Measurements from ENCODE around the gene MTPN. TPM values are rescaled to one million over a fixed set of nuclear protein-coding genes. Genes with fewer than 3 reads are reported as not detected.
A peak's percentile ranks its signal among the peaks of the same experiment; 100 is the strongest.

Gene MTPN
- polyA plus RNA-seq, 6 donors from 2014 or later, result 203 to 341 (median 281) TPM

DNA sequence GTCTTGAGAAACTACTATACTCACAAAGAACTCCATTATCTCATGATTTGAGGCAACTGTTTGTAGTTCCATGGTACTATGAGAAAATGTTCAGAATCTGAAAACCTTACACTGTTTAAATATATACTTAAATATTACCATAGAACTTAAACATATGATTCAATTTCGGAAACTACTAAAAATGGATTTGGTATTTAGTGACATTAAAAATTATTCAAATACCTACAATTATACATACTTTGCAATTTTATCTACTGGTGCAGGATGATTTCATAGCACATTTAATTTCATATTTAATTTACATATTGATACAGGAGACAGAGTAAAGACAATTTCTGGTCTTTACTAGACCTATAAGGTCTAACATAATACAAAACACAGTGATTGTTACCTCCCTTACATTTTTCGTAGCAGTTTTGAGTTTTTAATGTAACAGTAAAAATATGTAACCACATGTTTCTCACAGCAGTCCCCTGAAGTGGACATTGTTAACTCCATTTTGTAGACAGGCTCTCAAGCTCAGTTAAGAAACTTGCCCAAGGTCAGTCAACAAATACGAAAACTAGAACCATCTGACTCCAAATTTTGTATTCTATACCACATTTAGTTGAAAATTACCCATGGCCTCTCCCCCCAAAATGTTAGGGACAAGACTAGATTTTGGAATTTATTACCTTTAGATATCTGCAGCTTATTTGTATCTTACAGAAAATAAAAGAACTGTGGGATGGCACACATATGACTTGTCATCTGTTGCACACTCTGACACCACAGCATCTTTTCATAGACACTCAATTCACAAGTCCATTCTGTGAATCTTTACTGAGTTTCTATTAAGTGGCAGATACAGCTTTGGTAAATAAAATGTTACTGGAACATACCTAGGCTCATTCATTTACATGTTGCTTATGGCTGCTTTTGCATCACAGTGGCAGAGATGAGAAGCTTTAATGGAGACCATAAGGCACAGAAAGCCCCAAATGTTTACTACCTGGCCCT lies 36.8 kb downstream of the MTPN start:
- Mint-ChIP-seq H3K4me1 (peaks cover 55 to 69% (median 58%) of the 10 kb centered on the region in 3 donors), H3K27ac (peak overlapping the region in 4 of 6 donors; percentile 6 to 34 (median 17)), H3K27me3 (no peaks in the 10 kb centered on the region), H3K4me3 (peak overlapping the region in 1 of 8 donors; percentile 1), H3K9me3 (no peaks in the 10 kb centered on the region), H3K36me3 (peaks cover 0 to 6% of the 10 kb centered on the region in 2 donors)
- no peak for ATAC-seq (ENCODE audit: low read depth in 2 of 2)
- no peak for DNase-seq

DNA sequence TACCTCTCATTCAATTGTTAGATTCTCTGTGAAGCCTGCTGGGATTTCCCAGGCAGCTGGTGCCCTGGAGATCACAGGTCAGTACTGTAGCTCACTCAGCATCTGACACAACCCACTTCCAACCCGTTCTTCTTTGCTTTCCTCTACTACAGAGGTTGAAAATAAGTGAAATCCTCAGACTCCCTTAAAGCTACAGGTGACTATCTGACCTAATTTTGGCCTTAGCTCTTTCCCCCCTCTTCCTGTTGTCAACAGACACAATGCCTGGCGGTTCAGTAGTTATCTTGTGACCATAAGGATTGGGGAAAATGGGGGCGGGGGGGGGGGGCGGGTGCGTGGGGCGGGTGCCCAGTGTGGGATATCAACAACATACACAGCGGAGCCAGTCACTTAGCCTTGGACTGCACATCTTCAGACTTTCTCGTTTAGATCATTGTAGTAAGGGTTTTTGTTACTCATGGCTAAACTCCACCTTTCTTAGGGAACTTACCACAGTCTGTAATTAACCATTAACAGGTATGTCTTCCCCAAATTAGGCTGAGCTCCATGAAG lies 37.8 kb downstream of the MTPN start:
- Mint-ChIP-seq H3K27me3 (no peaks in the 10 kb centered on the region), H3K4me1 (peaks cover 62 to 78% (median 68%) of the 10 kb centered on the region in 3 donors), H3K27ac (peak overlapping the region in 5 of 6 donors; percentile 5 to 89 (median 54)), H3K9me3 (no peaks in the 10 kb centered on the region), H3K4me3 (peak overlapping the region in 2 of 8 donors; percentile 3 to 20), H3K36me3 (peaks cover 0 to 6% of the 10 kb centered on the region in 2 donors)
- no peak for ATAC-seq (ENCODE audit: low read depth in 2 of 2)
- no peak for DNase-seq

DNA sequence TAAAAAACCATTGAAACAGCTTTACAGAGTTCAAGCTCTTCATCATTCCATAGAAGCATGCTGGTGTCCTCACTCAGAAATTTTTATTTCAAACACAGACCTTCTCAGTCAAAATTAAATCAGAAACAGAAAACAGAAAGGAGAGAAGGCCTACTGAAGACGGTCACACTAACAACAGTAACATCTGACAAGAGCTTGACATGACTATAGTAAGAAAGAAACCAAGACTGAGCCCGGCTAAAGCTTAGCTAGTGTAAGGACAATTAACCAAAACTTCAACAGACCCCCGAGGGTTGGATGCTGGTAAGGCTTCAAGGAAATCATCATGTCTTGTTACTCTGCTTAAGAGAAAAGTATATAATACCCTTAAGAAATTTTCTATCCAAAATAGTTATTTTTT lies 38.6 kb downstream of the MTPN start:
- DNase-seq (no peak), ATAC-seq (ENCODE audit: low read depth in 2 of 2) (no peak)
- H3K4me3 Mint-ChIP-seq, result no peak overlapping the region
- no peaks in the 10 kb centered on the region for H3K9me3 Mint-ChIP-seq
- no peaks in the 10 kb centered on the region for H3K27me3 Mint-ChIP-seq
- peaks cover 4 to 6% of the 10 kb centered on the region in 2 donors for H3K36me3 Mint-ChIP-seq
- H3K27ac Mint-ChIP-seq, result peak overlapping the region in 5 of 6 donors; percentile 13 to 87 (median 49)
- peaks cover 70 to 83% (median 76%) of the 10 kb centered on the region in 3 donors for H3K4me1 Mint-ChIP-seq

DNA sequence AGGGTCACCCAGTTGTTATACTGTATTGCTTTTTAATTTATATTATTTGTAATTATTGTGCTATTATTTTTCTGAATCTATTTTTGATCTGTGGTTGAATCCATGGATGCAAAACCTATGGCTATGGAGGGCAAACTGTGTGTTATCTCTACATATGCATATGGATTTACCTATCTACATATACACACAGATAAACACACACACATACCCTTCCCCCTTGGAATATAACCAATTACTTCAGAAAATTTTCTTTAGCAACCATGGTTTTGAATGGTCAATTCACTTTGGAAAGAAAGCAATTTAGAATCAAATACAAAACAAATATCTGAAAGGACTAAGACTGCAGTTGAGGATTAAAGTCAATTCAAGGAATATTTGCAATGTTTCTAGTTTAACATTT lies 39.1 kb downstream of the MTPN start:
- H3K4me3 Mint-ChIP-seq, result no peak overlapping the region
- DNase-seq (no peak), ATAC-seq (ENCODE audit: low read depth in 2 of 2) (no peak)
- peaks cover 4 to 6% of the 10 kb centered on the region in 2 donors for H3K36me3 Mint-ChIP-seq
- H3K27me3 Mint-ChIP-seq, result no peaks in the 10 kb centered on the region
- peaks cover 74 to 83% (median 79%) of the 10 kb centered on the region in 3 donors for H3K4me1 Mint-ChIP-seq
- H3K9me3 Mint-ChIP-seq, result no peaks in the 10 kb centered on the region
- H3K27ac Mint-ChIP-seq, result peak overlapping the region in 4 of 6 donors; percentile 13 to 60 (median 52)

DNA sequence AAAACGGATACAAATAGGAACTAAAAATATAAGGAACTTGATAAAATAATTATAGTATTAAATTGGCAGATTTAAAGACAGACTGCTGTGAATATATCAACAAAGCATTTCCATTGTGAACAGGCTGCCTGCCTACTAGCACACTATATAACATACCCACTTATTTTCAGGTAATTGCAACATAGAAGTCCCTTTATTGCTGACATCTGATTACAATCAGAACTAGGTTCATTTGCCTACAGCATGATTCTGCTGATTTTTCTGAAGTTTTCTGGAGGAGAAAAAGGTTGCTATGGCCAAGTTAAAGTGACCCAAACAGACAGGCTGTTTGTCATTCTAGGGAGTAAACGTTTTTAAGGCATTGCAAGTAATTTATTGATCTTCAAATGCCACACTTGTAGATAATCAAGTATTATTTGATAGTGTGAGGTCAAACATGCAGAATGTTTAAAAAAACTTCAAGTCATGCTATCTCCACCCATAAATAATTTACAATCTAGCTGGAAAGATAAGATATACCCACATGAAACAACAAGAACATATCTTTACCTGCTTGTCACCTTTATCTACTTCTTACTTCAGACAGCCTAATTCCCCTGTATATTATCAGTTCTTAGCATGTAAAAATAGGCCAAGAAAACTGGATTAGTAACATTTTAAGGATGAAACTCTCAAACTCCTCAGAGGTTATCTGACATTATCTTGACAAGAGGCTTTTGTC lies 40.5 kb downstream of the MTPN start:
- ATAC-seq (ENCODE audit: low read depth in 2 of 2), result no peak
- Mint-ChIP-seq H3K36me3 (peaks cover 4 to 6% of the 10 kb centered on the region in 2 donors), H3K4me1 (peaks cover 69 to 78% (median 72%) of the 10 kb centered on the region in 3 donors), H3K9me3 (no peaks in the 10 kb centered on the region), H3K27me3 (no peaks in the 10 kb centered on the region), H3K4me3 (peak overlapping the region in 1 of 8 donors; percentile 57), H3K27ac (peak overlapping the region; percentile 5 to 73 (median 54))
- no peak for DNase-seq

DNA sequence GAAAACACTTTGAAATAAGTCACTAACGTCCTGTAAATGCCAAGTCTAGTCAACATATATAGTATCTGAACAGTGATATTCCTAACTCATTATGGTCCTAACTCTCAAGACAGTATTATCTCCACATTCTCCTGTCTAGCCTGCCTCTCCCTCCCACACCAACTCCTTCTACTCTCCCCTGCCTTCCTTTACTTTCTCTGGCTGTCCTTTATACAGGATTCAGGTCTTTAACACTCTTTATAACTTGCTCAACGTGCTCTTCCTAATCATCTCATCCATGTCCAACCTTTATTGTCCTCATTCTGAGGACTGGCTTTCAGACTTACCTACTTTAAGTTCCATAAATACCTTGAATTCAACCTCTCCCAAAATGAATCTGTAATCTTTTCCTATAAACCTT lies 42.5 kb downstream of the MTPN start:
- Mint-ChIP-seq H3K36me3 (peaks cover 8 to 10% of the 10 kb centered on the region in 2 donors), H3K4me3 (peak overlapping the region in 2 of 8 donors; percentile 6 to 30), H3K27ac (peak overlapping the region; percentile 0 to 96 (median 72)), H3K4me1 (peaks cover 74 to 75% (median 75%) of the 10 kb centered on the region in 3 donors), H3K9me3 (no peaks in the 10 kb centered on the region), H3K27me3 (no peaks in the 10 kb centered on the region)
- ATAC-seq (ENCODE audit: low read depth in 2 of 2) (no peak), DNase-seq (no peak)

DNA sequence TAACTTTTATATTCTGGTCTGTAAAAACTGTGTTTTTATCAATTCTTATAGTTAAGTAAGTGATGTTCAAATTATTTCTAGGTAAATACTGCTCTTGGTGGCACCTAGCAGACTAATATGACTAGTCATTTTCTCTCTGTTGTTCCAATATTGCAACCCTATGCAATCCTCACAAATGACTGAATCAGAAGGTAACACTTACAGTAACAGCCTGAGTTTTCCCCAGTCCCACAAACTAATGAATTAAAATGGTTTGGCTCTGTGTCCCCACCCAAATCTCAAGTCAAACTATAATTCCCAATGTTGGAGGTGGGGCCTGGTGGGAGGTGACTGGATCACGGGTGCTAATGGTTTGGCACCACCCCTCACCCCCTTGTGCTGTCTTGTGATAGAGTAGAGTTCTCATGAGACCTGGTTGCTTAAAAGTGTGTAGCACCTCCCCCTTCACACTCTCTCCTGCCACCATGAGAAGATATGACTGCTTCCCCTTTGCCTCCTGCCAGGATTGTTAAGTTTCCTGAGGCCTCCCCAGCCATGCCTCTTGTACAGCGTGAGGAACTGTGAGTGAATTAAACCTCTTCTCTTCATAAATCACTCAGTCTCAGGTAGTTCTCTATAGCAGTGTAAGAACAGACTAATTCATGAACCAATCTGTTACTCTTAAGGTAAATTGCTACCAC lies 43.5 kb downstream of the MTPN start:
- peaks cover 10 to 13% of the 10 kb centered on the region in 2 donors for H3K36me3 Mint-ChIP-seq
- peak overlapping the region in 2 of 8 donors; percentile 45 to 54 for H3K4me3 Mint-ChIP-seq
- H3K9me3 Mint-ChIP-seq, result no peaks in the 10 kb centered on the region
- DNase-seq (no peak), ATAC-seq (ENCODE audit: low read depth in 2 of 2) (peak; percentile 32 to 56)
- peak overlapping the region; percentile 54 to 97 (median 88) for H3K27ac Mint-ChIP-seq
- H3K27me3 Mint-ChIP-seq, result no peaks in the 10 kb centered on the region
- peaks cover 67 to 74% (median 70%) of the 10 kb centered on the region in 3 donors for H3K4me1 Mint-ChIP-seq

DNA sequence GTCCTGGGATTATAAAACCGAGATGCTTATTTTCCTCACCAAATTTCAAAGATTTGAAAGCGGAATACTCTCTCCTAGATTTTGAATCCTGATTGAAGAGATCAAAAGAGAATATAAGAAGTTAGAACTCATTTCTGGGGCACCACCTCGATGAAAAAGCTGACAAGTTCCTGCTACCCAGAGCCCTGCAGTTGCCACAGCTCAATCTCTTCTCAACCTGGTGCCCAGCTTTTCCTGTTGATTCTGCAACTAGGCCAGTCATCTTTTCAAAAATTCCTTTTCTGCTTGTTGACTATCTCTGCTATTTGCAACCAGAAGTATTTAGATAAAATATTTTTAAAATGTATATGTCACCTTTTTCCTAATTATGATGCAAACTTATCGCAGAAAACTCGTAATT lies 45.0 kb downstream of the MTPN start:
- H3K4me1 Mint-ChIP-seq, result peaks cover 53 to 64% (median 61%) of the 10 kb centered on the region in 3 donors
- H3K27me3 Mint-ChIP-seq, result no peaks in the 10 kb centered on the region
- no peaks in the 10 kb centered on the region for H3K9me3 Mint-ChIP-seq
- DNase-seq, result no peak
- peaks cover 16 to 18% of the 10 kb centered on the region in 2 donors for H3K36me3 Mint-ChIP-seq
- peak overlapping the region in 2 of 6 donors; percentile 48 to 50 for H3K27ac Mint-ChIP-seq
- ATAC-seq (ENCODE audit: low read depth in 2 of 2), result no peak
- peak overlapping the region in 1 of 8 donors; percentile 62 for H3K4me3 Mint-ChIP-seq

DNA sequence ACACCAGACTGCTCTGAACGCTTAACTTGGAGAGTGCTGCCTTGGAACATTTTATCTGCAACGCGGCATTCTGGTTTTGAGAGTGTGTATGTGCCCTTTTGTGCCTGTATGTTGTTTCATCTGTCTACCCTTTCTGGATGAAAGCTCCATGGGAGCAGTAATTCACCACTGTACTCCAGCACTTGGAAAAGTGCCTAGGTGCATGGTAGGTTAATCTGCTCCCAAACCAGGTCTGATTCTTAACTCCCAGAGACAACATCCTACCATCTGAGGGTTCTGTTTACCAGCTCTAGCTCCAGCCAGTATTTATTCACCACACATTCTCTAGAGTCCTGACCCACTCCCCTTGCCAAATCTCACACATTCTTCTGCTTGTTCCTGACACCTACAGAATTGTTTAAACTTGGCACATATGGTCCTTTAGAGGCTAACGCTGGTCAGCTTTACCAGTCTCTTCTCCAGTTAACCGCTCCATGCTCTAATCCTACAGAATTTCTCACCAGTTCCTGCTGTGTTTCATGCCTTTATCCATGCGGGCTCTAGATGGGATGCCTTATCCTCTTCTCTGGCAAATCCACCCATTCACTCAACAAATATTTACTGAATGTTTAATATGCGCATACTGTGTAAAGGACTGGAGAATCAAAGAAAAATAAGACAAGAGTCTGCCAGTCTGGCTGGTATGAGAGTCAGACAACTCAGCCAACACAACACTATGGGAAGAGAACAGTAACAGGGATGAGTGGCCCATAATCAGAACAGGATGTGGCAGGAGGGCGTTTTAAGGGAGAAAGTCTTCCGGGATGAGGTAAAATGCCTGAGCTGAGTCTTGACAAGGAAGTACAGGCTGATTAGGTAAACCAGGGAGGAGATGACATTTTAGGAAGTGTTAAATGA lies 46.3 kb downstream of the MTPN start:
- no peaks in the 10 kb centered on the region for H3K27me3 Mint-ChIP-seq
- peak overlapping the region in 4 of 6 donors; percentile 47 to 83 (median 73) for H3K27ac Mint-ChIP-seq
- H3K36me3 Mint-ChIP-seq, result peaks cover 18 to 26% of the 10 kb centered on the region in 2 donors
- no peak for ATAC-seq (ENCODE audit: low read depth in 2 of 2)
- DNase-seq, result no peak
- peaks cover 48 to 53% (median 49%) of the 10 kb centered on the region in 3 donors for H3K4me1 Mint-ChIP-seq
- H3K4me3 Mint-ChIP-seq, result no peak overlapping the region
- no peaks in the 10 kb centered on the region for H3K9me3 Mint-ChIP-seq

DNA sequence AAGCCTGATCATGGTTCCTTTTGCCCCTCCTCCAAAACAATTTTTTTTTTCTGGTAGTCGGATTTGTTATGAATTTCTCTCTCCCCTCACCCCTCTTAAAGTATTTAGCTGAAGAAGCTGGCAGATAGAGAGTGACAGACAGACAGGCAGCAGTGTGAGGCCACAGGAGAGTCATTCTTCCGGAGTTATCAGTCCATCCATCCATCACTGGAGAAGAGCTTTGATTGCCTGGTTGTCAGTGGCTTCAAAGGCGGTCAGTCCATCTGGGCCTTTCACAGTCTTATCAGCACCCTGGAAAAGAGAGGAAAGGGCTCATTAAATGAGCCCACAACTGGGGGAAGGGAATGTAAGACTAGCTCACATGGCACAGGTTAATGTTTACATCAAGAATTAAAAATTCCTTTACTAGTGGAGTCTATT lies 47.4 kb downstream of the MTPN start:
- ATAC-seq (ENCODE audit: low read depth in 2 of 2), result no peak
- peaks cover 14 to 32% of the 10 kb centered on the region in 2 donors for H3K36me3 Mint-ChIP-seq
- H3K27me3 Mint-ChIP-seq, result no peaks in the 10 kb centered on the region
- no peak for DNase-seq
- H3K27ac Mint-ChIP-seq, result peak overlapping the region in 2 of 6 donors; percentile 41 to 57
- H3K4me1 Mint-ChIP-seq, result peaks cover 40 to 48% (median 44%) of the 10 kb centered on the region in 3 donors
- H3K9me3 Mint-ChIP-seq, result no peaks in the 10 kb centered on the region
- no peak overlapping the region for H3K4me3 Mint-ChIP-seq

DNA sequence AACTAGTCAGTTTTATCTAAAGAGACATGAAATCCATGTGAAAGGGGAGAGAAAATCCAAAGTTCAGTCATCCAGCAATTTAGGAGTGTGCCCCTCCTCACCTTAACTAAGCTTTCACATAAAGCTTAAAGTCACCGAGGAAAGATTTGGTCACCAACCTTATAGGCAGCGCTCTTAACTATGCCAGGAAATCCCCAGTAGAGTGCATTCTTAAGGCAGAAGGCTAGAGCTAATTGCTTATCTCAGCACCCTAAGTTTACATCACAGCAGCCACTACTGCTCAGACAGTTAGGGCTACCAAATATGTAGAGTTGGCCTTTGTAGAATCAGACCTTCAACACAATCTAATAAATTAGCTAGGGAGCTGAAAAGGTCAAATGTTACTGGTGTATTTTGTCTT lies 47.9 kb downstream of the MTPN start:
- no peak for DNase-seq
- Mint-ChIP-seq H3K27ac (peak overlapping the region in 2 of 6 donors; percentile 32 to 41), H3K36me3 (peaks cover 14 to 32% of the 10 kb centered on the region in 2 donors), H3K4me3 (no peak overlapping the region), H3K9me3 (no peaks in the 10 kb centered on the region), H3K4me1 (peaks cover 40 to 48% (median 44%) of the 10 kb centered on the region in 3 donors), H3K27me3 (no peaks in the 10 kb centered on the region)
- no peak for ATAC-seq (ENCODE audit: low read depth in 2 of 2)

DNA sequence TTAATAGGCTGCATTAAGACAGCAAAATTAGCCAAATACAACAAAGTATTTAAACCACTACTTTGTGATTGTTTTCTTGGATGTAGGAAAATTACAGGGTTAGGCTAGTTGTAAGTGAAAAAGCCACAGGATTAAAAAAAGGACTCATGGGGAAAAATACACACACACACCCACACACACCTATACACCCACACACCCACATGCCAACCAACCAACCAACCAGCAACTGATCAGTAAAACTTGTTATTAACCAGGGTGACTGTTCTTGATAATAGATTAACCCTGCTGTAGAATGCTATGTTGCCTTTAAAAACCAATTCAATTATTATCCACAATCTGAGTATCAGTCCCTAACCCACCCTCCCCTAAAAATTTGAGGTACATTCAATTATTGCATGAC lies 49.0 kb downstream of the MTPN start:
- H3K9me3 Mint-ChIP-seq, result no peaks in the 10 kb centered on the region

More for the DNA sequence above, 49.0 kb downstream of the MTPN start:
- Mint-ChIP-seq H3K27me3 (no peaks in the 10 kb centered on the region), H3K4me3 (no peak overlapping the region), H3K36me3 (peaks cover 14 to 28% of the 10 kb centered on the region in 2 donors), H3K27ac (peak overlapping the region in 1 of 6 donors; percentile 49), H3K4me1 (peaks cover 34 to 42% (median 36%) of the 10 kb centered on the region in 3 donors)
- no peak for DNase-seq
- ATAC-seq (ENCODE audit: low read depth in 2 of 2), result no peak

Data from naive B cell (primary cell).